ENCODE data around the gene LRPPRC.

Gene LRPPRC

DNA sequence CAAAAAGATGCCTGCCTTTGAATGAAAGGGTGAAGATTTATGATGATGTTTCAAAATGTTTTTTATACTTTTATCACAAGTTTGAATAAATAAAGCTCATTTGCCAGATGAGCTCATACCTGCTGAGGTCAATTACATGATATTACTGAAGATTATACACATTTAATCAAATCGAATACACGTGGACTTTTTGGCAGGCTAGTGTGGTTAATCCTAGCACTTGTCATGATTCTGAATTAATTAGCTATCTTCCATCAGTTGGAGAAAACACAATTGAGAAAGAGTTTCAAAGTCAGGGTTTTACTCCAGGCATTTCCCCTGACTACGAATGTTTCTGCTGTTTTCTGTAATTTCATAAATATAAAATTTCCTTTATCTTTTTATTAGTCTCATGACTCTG lies 54.4 kb downstream of the LRPPRC start:
- no peaks in the 10 kb centered on the region for H3K27me3 ChIP-seq (ENCODE audit: low read length)
- no peak overlapping the region for H2AFZ ChIP-seq (ENCODE audit: low read depth, low read length, severe bottlenecking)
- H4K20me1 ChIP-seq (ENCODE audit: low read depth, low read length): no peaks in the 10 kb centered on the region
- H3K36me3 ChIP-seq (ENCODE audit: low read length): peaks cover 57% of the 10 kb centered on the region
- H3K4me2 ChIP-seq (ENCODE audit: low read depth, low read length, poor library complexity, severe bottlenecking): no peak overlapping the region
- no peak overlapping the region for H3K9ac ChIP-seq (ENCODE audit: low read length)
- TF ChIP-seq EZH2phosphoT487 (conservative IDR thresholded peaks at IDR 0.05; ENCODE audit: low read length): no peak
- TF ChIP-seq, protein P1, sequence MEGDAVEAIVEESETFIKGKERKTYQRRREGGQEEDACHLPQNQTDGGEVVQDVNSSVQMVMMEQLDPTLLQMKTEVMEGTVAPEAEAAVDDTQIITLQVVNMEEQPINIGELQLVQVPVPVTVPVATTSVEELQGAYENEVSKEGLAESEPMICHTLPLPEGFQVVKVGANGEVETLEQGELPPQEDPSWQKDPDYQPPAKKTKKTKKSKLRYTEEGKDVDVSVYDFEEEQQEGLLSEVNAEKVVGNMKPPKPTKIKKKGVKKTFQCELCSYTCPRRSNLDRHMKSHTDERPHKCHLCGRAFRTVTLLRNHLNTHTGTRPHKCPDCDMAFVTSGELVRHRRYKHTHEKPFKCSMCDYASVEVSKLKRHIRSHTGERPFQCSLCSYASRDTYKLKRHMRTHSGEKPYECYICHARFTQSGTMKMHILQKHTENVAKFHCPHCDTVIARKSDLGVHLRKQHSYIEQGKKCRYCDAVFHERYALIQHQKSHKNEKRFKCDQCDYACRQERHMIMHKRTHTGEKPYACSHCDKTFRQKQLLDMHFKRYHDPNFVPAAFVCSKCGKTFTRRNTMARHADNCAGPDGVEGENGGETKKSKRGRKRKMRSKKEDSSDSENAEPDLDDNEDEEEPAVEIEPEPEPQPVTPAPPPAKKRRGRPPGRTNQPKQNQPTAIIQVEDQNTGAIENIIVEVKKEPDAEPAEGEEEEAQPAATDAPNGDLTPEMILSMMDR (IDR thresholded peaks at IDR 0.05; ENCODE audit: insufficient read depth, low read length, poor library complexity, severe bottlenecking): no peak
- H3K27ac ChIP-seq (ENCODE audit: low read depth, low read length): no peak overlapping the region
- no peaks in the 10 kb centered on the region for H3K9me2 ChIP-seq (replicated peaks; ENCODE audit: insufficient read depth, low read length)
- H3K79me2 ChIP-seq (ENCODE audit: insufficient read depth, low read length): no peaks in the 10 kb centered on the region; the same call in 1 of the 2 replicates
- peaks cover 4% of the 10 kb centered on the region; the same call in 1 of the 2 replicates for H3F3A ChIP-seq (ENCODE audit: insufficient read depth)
- no peaks in the 10 kb centered on the region for H3K9me3 ChIP-seq (ENCODE audit: insufficient read depth, low read length)
- H3K4me3 ChIP-seq (ENCODE audit: insufficient read depth, low read length, poor library complexity, severe bottlenecking): no peak overlapping the region

DNA sequence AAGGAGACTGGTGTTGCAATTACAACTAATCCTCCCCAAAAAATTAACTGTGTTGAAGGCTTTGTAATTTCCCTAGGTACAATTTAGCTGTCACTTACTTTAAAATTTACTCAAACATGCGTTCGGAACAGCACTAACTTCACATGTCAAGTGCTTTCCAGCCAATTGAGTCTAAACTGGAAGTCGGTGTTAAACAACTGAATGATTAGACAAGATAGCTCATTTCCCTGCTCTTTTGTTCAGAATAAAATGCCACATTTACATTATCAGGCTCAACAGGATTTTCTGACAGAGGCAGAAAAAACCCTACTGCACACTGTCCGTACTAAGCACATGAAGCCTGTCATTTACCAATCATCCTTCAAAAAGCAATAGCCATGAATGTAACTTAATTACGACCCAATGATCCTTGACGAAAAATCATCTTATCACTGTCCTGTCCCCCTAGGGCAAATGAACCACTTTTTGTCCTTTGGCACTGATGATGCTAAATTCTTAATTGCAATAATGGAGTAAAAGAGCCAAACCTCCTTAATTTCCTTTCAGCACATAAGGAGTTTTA lies 56.0 kb downstream of the LRPPRC start:
- no peak overlapping the region for H2AFZ ChIP-seq (ENCODE audit: low read depth, low read length, severe bottlenecking)
- no peaks in the 10 kb centered on the region for H4K20me1 ChIP-seq (ENCODE audit: low read depth, low read length)
- no peaks in the 10 kb centered on the region for H3K9me3 ChIP-seq (ENCODE audit: insufficient read depth, low read length)
- H3K79me2 ChIP-seq (ENCODE audit: insufficient read depth, low read length): no peaks in the 10 kb centered on the region; the same call in 1 of the 2 replicates
- H3K9me2 ChIP-seq (replicated peaks; ENCODE audit: insufficient read depth, low read length): no peaks in the 10 kb centered on the region
- H3K4me2 ChIP-seq (ENCODE audit: low read depth, low read length, poor library complexity, severe bottlenecking): no peak overlapping the region
- H3K27me3 ChIP-seq (ENCODE audit: low read length): no peaks in the 10 kb centered on the region
- H3K27ac ChIP-seq (ENCODE audit: low read depth, low read length): no peak overlapping the region
- peaks cover 4% of the 10 kb centered on the region; the same call in 1 of the 2 replicates for H3F3A ChIP-seq (ENCODE audit: insufficient read depth)
- no peak overlapping the region for H3K9ac ChIP-seq (ENCODE audit: low read length)
- peaks cover 48% of the 10 kb centered on the region for H3K36me3 ChIP-seq (ENCODE audit: low read length)
- TF ChIP-seq, protein P1 (IDR thresholded peaks at IDR 0.05; ENCODE audit: insufficient read depth, low read length, poor library complexity, severe bottlenecking): no peak
- no peak for TF ChIP-seq EZH2phosphoT487 (conservative IDR thresholded peaks at IDR 0.05; ENCODE audit: low read length)
- no peak overlapping the region for H3K4me3 ChIP-seq (ENCODE audit: insufficient read depth, low read length, poor library complexity, severe bottlenecking)

DNA sequence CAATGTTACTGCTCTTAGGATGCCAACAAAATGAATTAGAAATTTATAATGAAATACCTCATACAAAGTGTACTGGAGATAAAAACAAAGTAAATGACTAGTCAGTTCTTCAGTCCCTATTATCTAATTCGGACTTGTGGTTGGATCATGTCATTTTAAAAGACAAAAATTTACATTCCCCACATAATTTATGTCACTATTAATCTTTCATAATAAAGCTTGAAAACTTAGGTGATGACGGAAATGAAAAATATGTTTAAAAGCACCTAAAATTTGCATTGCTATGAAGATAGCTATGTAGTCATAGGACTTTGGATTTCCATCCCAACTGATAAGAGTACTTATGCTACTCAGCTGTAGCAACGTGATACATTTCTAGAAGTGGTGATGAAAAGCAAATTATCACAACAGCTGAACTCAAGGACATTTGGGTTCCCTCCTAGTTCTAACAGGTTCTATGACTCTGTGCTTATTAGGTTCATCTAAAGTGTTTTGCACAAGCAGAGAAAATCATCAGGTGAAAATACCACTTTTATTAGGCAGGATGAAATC lies 58.4 kb downstream of the LRPPRC start:
- Histone ChIP-seq H3K27me3 (ENCODE audit: low read length) (no peaks in the 10 kb centered on the region), H3K27ac (ENCODE audit: low read depth, low read length) (no peak overlapping the region), H3K79me2 (ENCODE audit: insufficient read depth, low read length) (no peaks in the 10 kb centered on the region; the same call in 1 of the 2 replicates), H3K4me3 (ENCODE audit: insufficient read depth, low read length, poor library complexity, severe bottlenecking) (no peak overlapping the region), H3K9ac (ENCODE audit: low read length) (no peak overlapping the region), H4K20me1 (ENCODE audit: low read depth, low read length) (no peaks in the 10 kb centered on the region), H3F3A (ENCODE audit: insufficient read depth) (peaks cover 4% of the 10 kb centered on the region; the same call in 1 of the 2 replicates), H3K9me3 (ENCODE audit: insufficient read depth, low read length) (no peaks in the 10 kb centered on the region), H3K9me2 (replicated peaks; ENCODE audit: insufficient read depth, low read length) (no peaks in the 10 kb centered on the region), H3K36me3 (ENCODE audit: low read length) (peaks cover 52% of the 10 kb centered on the region), H3K4me2 (ENCODE audit: low read depth, low read length, poor library complexity, severe bottlenecking) (no peak overlapping the region), H2AFZ (ENCODE audit: low read depth, low read length, severe bottlenecking) (no peak overlapping the region)
- TF ChIP-seq EZH2phosphoT487 (conservative IDR thresholded peaks at IDR 0.05; ENCODE audit: low read length): no peak

DNA sequence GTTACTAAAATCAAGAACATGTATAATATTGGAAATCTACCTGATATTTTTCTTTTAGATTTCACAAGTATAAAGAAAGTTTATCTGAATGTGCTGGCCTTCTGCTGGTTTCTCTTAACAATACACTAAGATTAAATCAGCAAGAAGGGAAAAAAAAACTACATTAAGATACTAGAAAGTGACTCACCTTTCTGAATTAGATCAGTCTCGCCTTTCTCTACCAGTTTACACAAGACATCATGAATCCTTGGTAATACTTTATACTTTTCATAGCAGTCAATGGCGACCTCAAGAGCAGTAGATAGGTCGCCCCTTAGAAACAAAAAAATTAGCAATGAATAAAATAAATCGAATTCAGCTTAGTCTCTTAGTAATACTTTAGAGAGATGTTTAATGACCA lies 61.2 kb downstream of the LRPPRC start:
- H3K36me3 ChIP-seq (ENCODE audit: low read length): peaks cover 39% of the 10 kb centered on the region

More for the DNA sequence above, 61.2 kb downstream of the LRPPRC start:
- Histone ChIP-seq H3K4me3 (ENCODE audit: insufficient read depth, low read length, poor library complexity, severe bottlenecking) (no peak overlapping the region), H3K9me2 (replicated peaks; ENCODE audit: insufficient read depth, low read length) (no peaks in the 10 kb centered on the region), H3K27me3 (ENCODE audit: low read length) (no peaks in the 10 kb centered on the region), H3K9ac (ENCODE audit: low read length) (no peak overlapping the region), H3F3A (ENCODE audit: insufficient read depth) (no peaks in the 10 kb centered on the region), H3K79me2 (ENCODE audit: insufficient read depth, low read length) (no peaks in the 10 kb centered on the region; the same call in 1 of the 2 replicates), H2AFZ (ENCODE audit: low read depth, low read length, severe bottlenecking) (no peak overlapping the region), H3K9me3 (ENCODE audit: insufficient read depth, low read length) (no peaks in the 10 kb centered on the region), H4K20me1 (ENCODE audit: low read depth, low read length) (no peaks in the 10 kb centered on the region), H3K27ac (ENCODE audit: low read depth, low read length) (no peak overlapping the region), H3K4me2 (ENCODE audit: low read depth, low read length, poor library complexity, severe bottlenecking) (no peak overlapping the region)
- TF ChIP-seq, protein P1 (IDR thresholded peaks at IDR 0.05; ENCODE audit: insufficient read depth, low read length, poor library complexity, severe bottlenecking): no peak
- TF ChIP-seq EZH2phosphoT487 (conservative IDR thresholded peaks at IDR 0.05; ENCODE audit: low read length): no peak
